IMR-90 (cell line): ENCODE measurements around the gene CLIC3. TPM values are rescaled to one million over a fixed set of nuclear protein-coding genes. Genes with fewer than 3 reads are reported as not detected.

Experiments used
- ATAC-seq: fragments of 200-7000 bp; cut with Tn5 transposase; 2 replicates; pipeline ENCODE4 v1.9.1; 2020; ENCODE audit warnings: low read depth, mild to moderate bottlenecking, moderate library complexity
- BruUV-seq: library from RNA; stranded (reverse); fragments of 400-500 nt; replicated peaks from 2 replicates; lab custom pipeline; 2021; lab: Mats Ljungman, UMichigan
- CTCF ChIA-PET: fragments of 300-600 bp; formaldehyde crosslinking; extraction: SDS; loops from one replicate; lab custom pipeline; 2021; ENCODE audit warnings: antibody characterized with exemption; lab: Yijun Ruan, JAX
- POLR2A ChIA-PET: fragments of 300-600 bp; sonication (Branson Sonifier 250); formaldehyde crosslinking; loops from one replicate; lab custom pipeline; 2022; ENCODE audit warnings: antibody characterized with exemption; ENCODE audit not compliant: unreplicated experiment; lab: Charles Lee
- DNase-seq: peaks from one replicate; pipeline ENCODE4 v3.0.0; 2013
- H2AFZ ChIP-seq: replicated peaks from 2 replicates; pipeline ENCODE3; 2013; ENCODE audit warnings: low read length, mild to moderate bottlenecking; ENCODE audit not compliant: poor library complexity
- H2AK5ac ChIP-seq: 2 replicates; pipeline ENCODE4 v1.6.1; 2013; ENCODE audit warnings: low read depth, low read length, inconsistent platforms
- H2AK9ac ChIP-seq: replicated peaks from 2 replicates; pipeline ENCODE3; 2013; ENCODE audit warnings: mild to moderate bottlenecking, low read depth, low read length, moderate library complexity; ENCODE audit not compliant: poor library complexity
- H2BK120ac ChIP-seq: 2 replicates; pipeline ENCODE4 v1.6.1; 2013; ENCODE audit warnings: low read depth, low read length, inconsistent platforms
- H2BK15ac ChIP-seq: 3 replicates; pipeline ENCODE4 v1.6.1; 2013; ENCODE audit warnings: low read depth, low read length, inconsistent platforms
- H2BK20ac ChIP-seq: 2 replicates; pipeline ENCODE4 v1.6.1; 2013; ENCODE audit warnings: low read depth, mild to moderate bottlenecking, inconsistent platforms, low read length, moderate library complexity
- H2BK5ac ChIP-seq: 2 replicates; pipeline ENCODE4 v1.6.1; 2013; ENCODE audit warnings: mild to moderate bottlenecking, low read depth, low read length, inconsistent platforms; ENCODE audit not compliant: poor library complexity, severe bottlenecking
- H3K14ac ChIP-seq: replicated peaks from 2 replicates; pipeline ENCODE4 v1.6.1; 2013; ENCODE audit warnings: low read depth, low read length, inconsistent platforms
- H3K18ac ChIP-seq: 2 replicates; pipeline ENCODE4 v1.6.1; 2013; ENCODE audit warnings: low read depth, low read length, control low read depth
- H3K23ac ChIP-seq: 2 replicates; pipeline ENCODE4 v1.6.1; 2013; ENCODE audit warnings: low read depth, low read length, inconsistent platforms
- H3K27ac ChIP-seq: 2 replicates; pipeline ENCODE4 v1.5.1; 2013; ENCODE audit warnings: mild to moderate bottlenecking, control low read depth, low read length; ENCODE audit not compliant: insufficient read depth
- H3K27me3 ChIP-seq: 2 replicates; pipeline ENCODE4 v1.6.1; 2013; ENCODE audit warnings: low read length; ENCODE audit not compliant: control insufficient read depth, insufficient read depth
- H3K36me3 ChIP-seq: 2 replicates; pipeline ENCODE4 v1.6.1; 2013; ENCODE audit warnings: low read length, mixed read lengths; ENCODE audit not compliant: control insufficient read depth, insufficient read depth
- H3K4ac ChIP-seq: 2 replicates; pipeline ENCODE4 v1.6.1; 2013; ENCODE audit warnings: low read depth, low read length, inconsistent platforms
- H3K4me1 ChIP-seq: 2 replicates; pipeline ENCODE4 v1.6.1; 2013; ENCODE audit warnings: low read length, mixed read lengths; ENCODE audit not compliant: control insufficient read depth, insufficient read depth
- H3K4me2 ChIP-seq: 2 replicates; pipeline ENCODE4 v1.6.1; 2013; ENCODE audit warnings: low read depth, mild to moderate bottlenecking, control low read depth, low read length, moderate library complexity
- H3K4me3 ChIP-seq: 2 replicates; pipeline ENCODE4 v1.5.1; 2013; ENCODE audit warnings: low read depth, mild to moderate bottlenecking, control low read depth, low read length, moderate library complexity; ENCODE audit not compliant: insufficient read depth
- H3K56ac ChIP-seq: 2 replicates; pipeline ENCODE4 v1.6.1; 2013; ENCODE audit warnings: low read length, inconsistent platforms; ENCODE audit not compliant: insufficient read depth; ENCODE audit errors: extremely low read depth
- H3K79me1 ChIP-seq, 2 experiments: 2 replicates each; pipeline ENCODE4 v1.6.1; 2013; ENCODE audit warnings: low read length in 2 of 2, inconsistent platforms in 1 of 2, low read depth in 1 of 2
- H3K9ac ChIP-seq: 2 replicates; pipeline ENCODE4 v1.6.1; 2013; ENCODE audit warnings: low read depth, low read length, control low read depth
- H3K9me1 ChIP-seq: 2 replicates; pipeline ENCODE4 v1.6.1; 2013; ENCODE audit warnings: low read length, inconsistent platforms; ENCODE audit not compliant: insufficient read depth
- H3K9me3 ChIP-seq: 2 replicates; pipeline ENCODE4 v1.6.1; 2013; ENCODE audit warnings: low read length; ENCODE audit not compliant: control insufficient read depth, insufficient read depth
- H4K20me1 ChIP-seq: 2 replicates; pipeline ENCODE4 v1.6.1; 2013; ENCODE audit warnings: low read length, inconsistent platforms; ENCODE audit not compliant: insufficient read depth
- H4K5ac ChIP-seq: 2 replicates; pipeline ENCODE4 v1.6.1; 2013; ENCODE audit warnings: mild to moderate bottlenecking, low read depth, low read length, control low read depth
- H4K8ac ChIP-seq, 2 experiments: 2 replicates each; pipeline ENCODE4 v1.6.1; 2013; ENCODE audit warnings: low read depth in 2 of 2, low read length in 2 of 2, control low read depth in 1 of 2, inconsistent platforms in 1 of 2
- H4K91ac ChIP-seq: 2 replicates; pipeline ENCODE4 v1.6.1; 2013; ENCODE audit warnings: low read depth, low read length, inconsistent platforms; ENCODE audit not compliant: insufficient read depth
- BHLHE40 ChIP-seq: fragments of 150-350 bp; IDR thresholded peaks from 2 replicates; pipeline ENCODE4 v1.6.1; 2016; ENCODE audit warnings: mild to moderate bottlenecking, low read depth, low read length
- CEBPB ChIP-seq: IDR thresholded peaks from 2 replicates; pipeline ENCODE4 v1.6.1; 2012; ENCODE audit warnings: low read depth, low read length, improper control_type of control experiment
- CHD1 ChIP-seq: IDR thresholded peaks from 2 replicates; pipeline ENCODE4 v1.6.1; 2012; ENCODE audit warnings: low read depth, low read length, improper control_type of control experiment
- MAZ ChIP-seq: IDR thresholded peaks from 2 replicates; pipeline ENCODE4 v1.6.1; 2012; ENCODE audit warnings: low read depth, mild to moderate bottlenecking, low read length, improper control_type of control experiment, moderate library complexity, borderline replicate concordance
- POLR2A ChIP-seq: IDR thresholded peaks from 2 replicates; pipeline ENCODE4 v1.6.1; 2012; ENCODE audit warnings: mild to moderate bottlenecking, low read depth, low read length
- RCOR1 ChIP-seq: IDR thresholded peaks from 2 replicates; pipeline ENCODE4 v1.6.1; 2012; ENCODE audit warnings: mild to moderate bottlenecking, low read length, improper control_type of control experiment; ENCODE audit not compliant: insufficient replicate concordance
- SMC3 ChIP-seq: fragments of 150-350 bp; IDR thresholded peaks from 2 replicates; pipeline ENCODE4 v1.6.1; 2016; ENCODE audit warnings: low read depth, mild to moderate bottlenecking, antibody characterized with exemption, low read length, moderate library complexity
- WGBS, 2 experiments: methylation state at CpG; one replicate each; pipeline versions ENCODE4 v1.1.5 to v1.1.7; 2013; ENCODE audit warnings: missing lambda C conversion rate in 2 of 2; ENCODE audit not compliant: insufficient read length in 1 of 2; ENCODE audit errors: extremely low coverage in 2 of 2; 5-methylcytosine and 5-hydroxymethylcytosine counted together
- dilution Hi-C: fragments of 300-500 bp; cut with HindIII; formaldehyde crosslinking; loops from one replicate; pipeline ENCODE4 v1.14.3; 2018; ENCODE audit warnings: low sequenced_read_pairs; ENCODE audit not compliant: unreplicated experiment
- in situ Hi-C: fragments of 300-500 bp; cut with MboI; formaldehyde crosslinking; loops from 3 replicates; pipeline ENCODE4 v1.14.3; 2019; ENCODE audit warnings: low sequenced_read_pairs, inconsistent platforms, mixed read lengths
- intact Hi-C: fragments of 100-400 bp; cut with micrococcal nuclease; formaldehyde crosslinking; loops from 2 replicates; pipeline ENCODE4 v1.10.0; 2022
- polyA plus RNA-seq, 3 experiments: library from polyadenylated mRNA; depleted of rRNA; stranded (reverse); fragments of >200 nt; gene quantifications; 2 replicates each; pipeline ENCODE4 v1.2.3, GENCODE V29; 2012; ENCODE audit warnings: low replicate concordance in 1 of 3
- total RNA-seq: library from RNA; depleted of rRNA; stranded (reverse); fragments of >200 nt; gene quantifications from 2 replicates; pipeline ENCODE4 v1.2.3, GENCODE V29; 2012
- TF ChIP-seq, protein P1 (sequence below): fragments of 150-350 bp; IDR thresholded peaks from 2 replicates; pipeline ENCODE4 v1.6.1; 2016; ENCODE audit warnings: low read depth, mild to moderate bottlenecking, low read length, moderate library complexity, borderline replicate concordance
- TF ChIP-seq, protein P2 (sequence below): fragments of 150-350 bp; IDR thresholded peaks from 2 replicates; pipeline ENCODE4 v1.6.1; 2017; ENCODE audit warnings: mild to moderate bottlenecking, antibody characterized with exemption, low read length, low read depth
- TF ChIP-seq, protein P3 (sequence below): conservative IDR thresholded peaks from 2 replicates; pipeline ENCODE4 v1.5.1; 2012; ENCODE audit warnings: mild to moderate bottlenecking, low read depth, low read length, improper control_type of control experiment

The CLIC3 gene
- total and polyA plus RNA-seq, 2 of the 4 experiments (the other 2 are of a cell fraction): 0.18 to 1.7 TPM

- Histone ChIP-seq H3K9me1 (no peaks in the 10 kb centered on the region), H3K4ac (no peak overlapping the region), H2BK15ac (no peak overlapping the region), H3K18ac (no peak overlapping the region), H3K14ac (no peak overlapping the region), H4K91ac (no peak overlapping the region), H3K4me2 (no peak overlapping the region), H3K4me1 (no peaks in the 10 kb centered on the region), H2AFZ (peak overlapping the region; percentile 1), H2BK5ac (no peak overlapping the region), H3K56ac (no peak overlapping the region), H3K79me1 (no peaks in the 10 kb centered on the region), H3K4me3 (no peak overlapping the region), H2AK5ac (no peak overlapping the region), H3K9ac (no peak overlapping the region), H4K8ac (no peak overlapping the region), H3K23ac (no peak overlapping the region), H3K36me3 (no peaks in the 10 kb centered on the region), H4K5ac (no peak overlapping the region), H3K27me3 (peaks cover 20% of the 10 kb centered on the region), H2BK20ac (no peak overlapping the region), H3K27ac (no peak overlapping the region), H3K9me3 (no peaks in the 10 kb centered on the region), H2AK9ac (peak overlapping the region; percentile 42), H2BK120ac (no peak overlapping the region), H4K20me1 (no peaks in the 10 kb centered on the region)
- WGBS, 2 experiments: 79% methylated on average over 8 of the region's 17 CpGs; no CpG with 5 or more reads in 1 of the 2 experiments
- dilution Hi-C loops: no loop called here
- POLR2A ChIA-PET: no interaction called here
- no peak for ATAC-seq
- BruUV-seq: no TSS peak
- in situ Hi-C loops: no loop called here
- TF ChIP-seq, protein P1, sequence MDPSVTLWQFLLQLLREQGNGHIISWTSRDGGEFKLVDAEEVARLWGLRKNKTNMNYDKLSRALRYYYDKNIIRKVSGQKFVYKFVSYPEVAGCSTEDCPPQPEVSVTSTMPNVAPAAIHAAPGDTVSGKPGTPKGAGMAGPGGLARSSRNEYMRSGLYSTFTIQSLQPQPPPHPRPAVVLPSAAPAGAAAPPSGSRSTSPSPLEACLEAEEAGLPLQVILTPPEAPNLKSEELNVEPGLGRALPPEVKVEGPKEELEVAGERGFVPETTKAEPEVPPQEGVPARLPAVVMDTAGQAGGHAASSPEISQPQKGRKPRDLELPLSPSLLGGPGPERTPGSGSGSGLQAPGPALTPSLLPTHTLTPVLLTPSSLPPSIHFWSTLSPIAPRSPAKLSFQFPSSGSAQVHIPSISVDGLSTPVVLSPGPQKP: no peak
- TF ChIP-seq RCOR1 (no peak), CEBPB (no peak), SMC3 (no peak), MAZ (no peak), CHD1 (no peak), POLR2A (no peak), BHLHE40 (no peak)
- TF ChIP-seq, protein P2, sequence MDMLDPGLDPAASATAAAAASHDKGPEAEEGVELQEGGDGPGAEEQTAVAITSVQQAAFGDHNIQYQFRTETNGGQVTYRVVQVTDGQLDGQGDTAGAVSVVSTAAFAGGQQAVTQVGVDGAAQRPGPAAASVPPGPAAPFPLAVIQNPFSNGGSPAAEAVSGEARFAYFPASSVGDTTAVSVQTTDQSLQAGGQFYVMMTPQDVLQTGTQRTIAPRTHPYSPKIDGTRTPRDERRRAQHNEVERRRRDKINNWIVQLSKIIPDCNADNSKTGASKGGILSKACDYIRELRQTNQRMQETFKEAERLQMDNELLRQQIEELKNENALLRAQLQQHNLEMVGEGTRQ: no peak
- TF ChIP-seq, protein P3, sequence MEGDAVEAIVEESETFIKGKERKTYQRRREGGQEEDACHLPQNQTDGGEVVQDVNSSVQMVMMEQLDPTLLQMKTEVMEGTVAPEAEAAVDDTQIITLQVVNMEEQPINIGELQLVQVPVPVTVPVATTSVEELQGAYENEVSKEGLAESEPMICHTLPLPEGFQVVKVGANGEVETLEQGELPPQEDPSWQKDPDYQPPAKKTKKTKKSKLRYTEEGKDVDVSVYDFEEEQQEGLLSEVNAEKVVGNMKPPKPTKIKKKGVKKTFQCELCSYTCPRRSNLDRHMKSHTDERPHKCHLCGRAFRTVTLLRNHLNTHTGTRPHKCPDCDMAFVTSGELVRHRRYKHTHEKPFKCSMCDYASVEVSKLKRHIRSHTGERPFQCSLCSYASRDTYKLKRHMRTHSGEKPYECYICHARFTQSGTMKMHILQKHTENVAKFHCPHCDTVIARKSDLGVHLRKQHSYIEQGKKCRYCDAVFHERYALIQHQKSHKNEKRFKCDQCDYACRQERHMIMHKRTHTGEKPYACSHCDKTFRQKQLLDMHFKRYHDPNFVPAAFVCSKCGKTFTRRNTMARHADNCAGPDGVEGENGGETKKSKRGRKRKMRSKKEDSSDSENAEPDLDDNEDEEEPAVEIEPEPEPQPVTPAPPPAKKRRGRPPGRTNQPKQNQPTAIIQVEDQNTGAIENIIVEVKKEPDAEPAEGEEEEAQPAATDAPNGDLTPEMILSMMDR: no peak
- CTCF ChIA-PET: interaction anchor here (1.0 kb wide), 1 partner anchor 60 kb away, joined by 3 read pairs; no protein-coding TSS in a partner anchor
- DNase-seq: no peak
- intact Hi-C loops: no loop called here
Measured at GRCh38 chr9:136968333-136969127, 27.8 kb downstream of the CLIC3 start.
